Activated T-cell treated with anti-CD3 and anti-CD28 coated beads, Interleukin-2, amount 50 U/mL, for 24 hours (primary cell): ENCODE data around the gene ACOX1.

Experiments used
- DNase-seq: peaks from one replicate; pipeline ENCODE4 v3.0.0-alpha.2; 2020
- H3K27ac Mint-ChIP-seq: 2 replicates; pipeline ENCODE4 v1.8.0; 2020; ENCODE audit warnings: mild to moderate bottlenecking, mixed read lengths
- H3K27me3 Mint-ChIP-seq: 2 replicates; pipeline ENCODE4 v1.8.0; 2020; ENCODE audit warnings: mixed read lengths
- H3K36me3 Mint-ChIP-seq: 2 replicates; pipeline ENCODE4 v1.8.0; 2020; ENCODE audit warnings: low read depth, mixed read lengths
- H3K4me1 Mint-ChIP-seq: 2 replicates; pipeline ENCODE4 v1.8.0; 2020; ENCODE audit warnings: low read depth, mixed read lengths
- H3K4me3 Mint-ChIP-seq: 2 replicates; pipeline ENCODE4 v1.8.0; 2020; ENCODE audit warnings: mild to moderate bottlenecking, moderate library complexity, mixed read lengths
- H3K9me3 Mint-ChIP-seq: 2 replicates; pipeline ENCODE4 v1.8.0; 2020; ENCODE audit warnings: mixed read lengths

Gene ACOX1

GRCh38 chr17:75942473-75942872 is 36.5 kb downstream of the ACOX1 start:
- no peak overlapping the region for H3K4me3 Mint-ChIP-seq
- no peak for DNase-seq

GRCh38 chr17:75941442-75941819 is 37.5 kb downstream of the ACOX1 start:
- H3K27me3 Mint-ChIP-seq = no peaks in the 10 kb centered on the region
- no peak for DNase-seq
- no peaks in the 10 kb centered on the region for H3K9me3 Mint-ChIP-seq
- H3K36me3 Mint-ChIP-seq = peaks cover 15% of the 10 kb centered on the region
- H3K27ac Mint-ChIP-seq = peak overlapping the region; percentile 87
- H3K4me3 Mint-ChIP-seq = peak overlapping the region; percentile 94
- H3K4me1 Mint-ChIP-seq = peaks cover 15% of the 10 kb centered on the region

More at GRCh38 chr17:75942473-75942872, 36.5 kb downstream of the ACOX1 start:
- Mint-ChIP-seq H3K36me3 (peaks cover 24% of the 10 kb centered on the region), H3K9me3 (no peaks in the 10 kb centered on the region), H3K4me1 (peaks cover 15% of the 10 kb centered on the region), H3K27me3 (no peaks in the 10 kb centered on the region), H3K27ac (no peak overlapping the region)

GRCh38 chr17:75940727-75941441 is 38.1 kb downstream of the ACOX1 start, which contains the start of gene FBF1:
FBF1 (minus strand) TSS chr17:75941042; CDS start chr17:75938149, 2,893 bp downstream.
- H3K9me3 Mint-ChIP-seq = no peaks in the 10 kb centered on the region
- peaks cover 15% of the 10 kb centered on the region for H3K4me1 Mint-ChIP-seq
- H3K4me3 Mint-ChIP-seq = peak within 1 kb of the TSS; percentile 94
- peaks cover 9% of the 10 kb centered on the region for H3K36me3 Mint-ChIP-seq
- peak within 1 kb of the TSS; percentile 88 for H3K27ac Mint-ChIP-seq
- DNase-seq = peak; percentile 90
- no peaks in the 10 kb centered on the region for H3K27me3 Mint-ChIP-seq

GRCh38 chr17:75937652-75938051 is 41.3 kb downstream of the ACOX1 start:
- peaks cover 7% of the 10 kb centered on the region for H3K36me3 Mint-ChIP-seq
- no peak overlapping the region for H3K27ac Mint-ChIP-seq
- H3K27me3 Mint-ChIP-seq = no peaks in the 10 kb centered on the region
- no peaks in the 10 kb centered on the region for H3K9me3 Mint-ChIP-seq
- H3K4me1 Mint-ChIP-seq = peaks cover 15% of the 10 kb centered on the region
- no peak for DNase-seq
- no peak overlapping the region for H3K4me3 Mint-ChIP-seq

GRCh38 chr17:75933808-75934207 is 45.2 kb downstream of the ACOX1 start:
- Mint-ChIP-seq H3K9me3 (no peaks in the 10 kb centered on the region), H3K4me1 (no peaks in the 10 kb centered on the region), H3K27me3 (no peaks in the 10 kb centered on the region), H3K27ac (no peak overlapping the region), H3K4me3 (no peak overlapping the region), H3K36me3 (peaks cover 11% of the 10 kb centered on the region)
- DNase-seq = no peak

GRCh38 chr17:75932852-75933251 is 46.1 kb downstream of the ACOX1 start:
- Mint-ChIP-seq H3K4me3 (no peak overlapping the region), H3K36me3 (peaks cover 13% of the 10 kb centered on the region), H3K9me3 (no peaks in the 10 kb centered on the region), H3K4me1 (no peaks in the 10 kb centered on the region), H3K27ac (no peak overlapping the region), H3K27me3 (no peaks in the 10 kb centered on the region)
- DNase-seq = no peak

GRCh38 chr17:75931062-75931461 is 47.9 kb downstream of the ACOX1 start:
- H3K36me3 Mint-ChIP-seq = peaks cover 27% of the 10 kb centered on the region
- no peak overlapping the region for H3K27ac Mint-ChIP-seq
- no peaks in the 10 kb centered on the region for H3K9me3 Mint-ChIP-seq
- H3K4me1 Mint-ChIP-seq = no peaks in the 10 kb centered on the region
- H3K27me3 Mint-ChIP-seq = no peaks in the 10 kb centered on the region
- no peak overlapping the region for H3K4me3 Mint-ChIP-seq
- DNase-seq = no peak

- Mint-ChIP-seq H3K9me3 (no peaks in the 10 kb centered on the region), H3K4me1 (no peaks in the 10 kb centered on the region), H3K27ac (no peak overlapping the region), H3K36me3 (peaks cover 35% of the 10 kb centered on the region), H3K4me3 (no peak overlapping the region), H3K27me3 (no peaks in the 10 kb centered on the region)
- no peak for DNase-seq
Observed at GRCh38 chr17:75927286-75927922, 51.6 kb downstream of the ACOX1 start.

GRCh38 chr17:75926456-75926855 is 52.5 kb downstream of the ACOX1 start:
- no peaks in the 10 kb centered on the region for H3K9me3 Mint-ChIP-seq
- H3K4me3 Mint-ChIP-seq = no peak overlapping the region
- no peaks in the 10 kb centered on the region for H3K27me3 Mint-ChIP-seq
- peaks cover 35% of the 10 kb centered on the region for H3K36me3 Mint-ChIP-seq
- H3K4me1 Mint-ChIP-seq = no peaks in the 10 kb centered on the region
- DNase-seq = no peak
- H3K27ac Mint-ChIP-seq = no peak overlapping the region

- H3K4me1 Mint-ChIP-seq = no peaks in the 10 kb centered on the region
- H3K27ac Mint-ChIP-seq = no peak overlapping the region
- no peaks in the 10 kb centered on the region for H3K27me3 Mint-ChIP-seq
- no peak for DNase-seq
- H3K36me3 Mint-ChIP-seq = peaks cover 39% of the 10 kb centered on the region
- no peaks in the 10 kb centered on the region for H3K9me3 Mint-ChIP-seq
- no peak overlapping the region for H3K4me3 Mint-ChIP-seq
Observed at GRCh38 chr17:75925912-75926311, 53.1 kb downstream of the ACOX1 start.

- H3K27ac Mint-ChIP-seq = no peak overlapping the region
- no peak overlapping the region for H3K4me3 Mint-ChIP-seq
- peaks cover 37% of the 10 kb centered on the region for H3K36me3 Mint-ChIP-seq
- H3K4me1 Mint-ChIP-seq = no peaks in the 10 kb centered on the region
- no peak for DNase-seq
- no peaks in the 10 kb centered on the region for H3K27me3 Mint-ChIP-seq
- H3K9me3 Mint-ChIP-seq = no peaks in the 10 kb centered on the region
Observed at GRCh38 chr17:75925103-75925502, 53.9 kb downstream of the ACOX1 start.

- no peaks in the 10 kb centered on the region for H3K9me3 Mint-ChIP-seq
Observed at GRCh38 chr17:75922963-75923874, 55.7 kb downstream of the ACOX1 start.

GRCh38 chr17:75922173-75922961 is 56.6 kb downstream of the ACOX1 start:
- Mint-ChIP-seq H3K9me3 (no peaks in the 10 kb centered on the region), H3K36me3 (peaks cover 46% of the 10 kb centered on the region), H3K4me3 (no peak overlapping the region), H3K4me1 (no peaks in the 10 kb centered on the region), H3K27ac (no peak overlapping the region), H3K27me3 (no peaks in the 10 kb centered on the region)
- DNase-seq = no peak

More at GRCh38 chr17:75922963-75923874, 55.7 kb downstream of the ACOX1 start:
- no peaks in the 10 kb centered on the region for H3K4me1 Mint-ChIP-seq
- H3K27ac Mint-ChIP-seq = no peak overlapping the region
- H3K36me3 Mint-ChIP-seq = peaks cover 46% of the 10 kb centered on the region
- H3K27me3 Mint-ChIP-seq = no peaks in the 10 kb centered on the region
- H3K4me3 Mint-ChIP-seq = no peak overlapping the region
- no peak for DNase-seq

- H3K4me3 Mint-ChIP-seq = no peak overlapping the region
- peaks cover 43% of the 10 kb centered on the region for H3K36me3 Mint-ChIP-seq
- H3K4me1 Mint-ChIP-seq = no peaks in the 10 kb centered on the region
- no peak for DNase-seq
- no peaks in the 10 kb centered on the region for H3K9me3 Mint-ChIP-seq
- H3K27ac Mint-ChIP-seq = no peak overlapping the region
- H3K27me3 Mint-ChIP-seq = no peaks in the 10 kb centered on the region
Observed at GRCh38 chr17:75921596-75921995, 57.4 kb downstream of the ACOX1 start.
